ENCODE measurements around the gene COLEC11. TPM values are rescaled to one million over a fixed set of nuclear protein-coding genes. Genes with fewer than 3 reads are reported as not detected.

The COLEC11 gene
- total RNA-seq, 1 experiment from 2014 or later: 0.39 TPM

GRCh38 chr2:3646446-3646845 is 51.5 kb downstream of the COLEC11 start:
- no peak overlapping the region for H3T11ph ChIP-seq (ENCODE audit: low read length)
- H4K20me1 ChIP-seq (ENCODE audit: control insufficient read depth, insufficient read depth, insufficient read length): no peaks in the 10 kb centered on the region
- no peak overlapping the region for H3K23ac ChIP-seq (ENCODE audit: insufficient read length, low read depth, low read length)
- no peaks in the 10 kb centered on the region for H3K79me1 ChIP-seq (ENCODE audit: insufficient read depth, low read depth, low read length, poor library complexity, severe bottlenecking)
- no peaks in the 10 kb centered on the region for H3K27me3 ChIP-seq (ENCODE audit: insufficient read depth, low read length)
- H4K5ac ChIP-seq (ENCODE audit: insufficient read length, low read depth, low read length): no peak overlapping the region
- Mint-ChIP-seq H3K9me3 (no peaks in the 10 kb centered on the region; a peak in 1 of 5 replicates), H3K36me3 (ENCODE audit: insufficient read depth in 1 of 3, low read depth in 3 of 3) (no peaks in the 10 kb centered on the region), H3K4me3 (no peak overlapping the region), H3K27ac (no peak overlapping the region), H3K27me3 (ENCODE audit: low read depth) (peaks cover 14% of the 10 kb centered on the region), H3K4me1 (peaks cover 8 to 11% of the 10 kb centered on the region in 2 experiments)
- no peak overlapping the region for H2AFZ ChIP-seq (ENCODE audit: low read length)
- H2BK12ac ChIP-seq (ENCODE audit: insufficient read length, low read depth, low read length): no peak overlapping the region
- no peak overlapping the region for H3K4ac ChIP-seq (ENCODE audit: low read depth, low read length)
- H2BK5ac ChIP-seq (ENCODE audit: insufficient read length, low read length): no peak overlapping the region
- H2AK5ac ChIP-seq (ENCODE audit: insufficient read length, low read length): no peak overlapping the region
- no peak overlapping the region for H2BK20ac ChIP-seq (ENCODE audit: low read depth, low read length, poor library complexity, severe bottlenecking)
- H3K18ac ChIP-seq (ENCODE audit: insufficient read length, low read depth, low read length): no peak overlapping the region
- H3K9me3 ChIP-seq (ENCODE audit: control insufficient read depth, low read depth, low read length): no peaks in the 10 kb centered on the region
- no peak for TF ChIP-seq CTCF (conservative IDR thresholded peaks at IDR 0.05)
- no peak overlapping the region for H3K27ac ChIP-seq (ENCODE audit: insufficient read length, low read depth, low read length)
- H3K9ac ChIP-seq (ENCODE audit: extremely low read depth, insufficient read length, low read length): no peak overlapping the region
- no peak overlapping the region for H2BK15ac ChIP-seq (ENCODE audit: low read depth, low read length)
- no peak overlapping the region for H3K56ac ChIP-seq (ENCODE audit: insufficient read length, low read depth, low read length)
- H3K14ac ChIP-seq (ENCODE audit: insufficient read depth, low read length): no peak overlapping the region
- H2BK120ac ChIP-seq (ENCODE audit: low read depth, low read length, poor library complexity, severe bottlenecking): no peak overlapping the region
- no peak overlapping the region for H3K4me2 ChIP-seq (ENCODE audit: insufficient read depth, insufficient read length, low read length)
- H3K23me2 ChIP-seq (ENCODE audit: insufficient read length, low read depth, low read length, poor library complexity, severe bottlenecking): peaks cover 1% of the 10 kb centered on the region
- DNase-seq: no peak
- no peak overlapping the region for H4K91ac ChIP-seq (ENCODE audit: insufficient read length, low read depth, low read length)
- no peaks in the 10 kb centered on the region for H3K79me2 ChIP-seq (ENCODE audit: insufficient read depth, low read length)
- no peak overlapping the region for H4K8ac ChIP-seq (replicated peaks; ENCODE audit: insufficient read length, low read depth, low read length)
- WGBS (ENCODE audit: extremely low coverage, insufficient read length, low lambda C conversion rate): no CpG with 5 or more reads among the region's 8 CpGs
- H3K4me1 ChIP-seq (ENCODE audit: insufficient read depth, low read length): no peaks in the 10 kb centered on the region

Measured in H9 (cell line).